Muscle layer of colon (tissue), 2 donors: ENCODE data around the gene GRIN1.
"Not testable (repeated sequence)": the region's sequence is repeated elsewhere in the genome, so short reads cannot be mapped to it uniquely, and the experiment has no call there.

Source experiments
- H3K27ac ChIP-seq: one replicate; pipeline ENCODE4 v1.7.0; 2013; ENCODE audit warnings: low read depth, mild to moderate bottlenecking, low read length, moderate library complexity
- H3K27me3 ChIP-seq, 2 donors: one replicate each; pipeline ENCODE4 v1.7.0; 2013; ENCODE audit warnings: low read length in 2 of 2, mild to moderate bottlenecking in 2 of 2; ENCODE audit not compliant: insufficient read depth in 2 of 2, control insufficient read depth in 1 of 2
- H3K36me3 ChIP-seq: one replicate; pipeline ENCODE4 v1.7.0; 2013; ENCODE audit warnings: mild to moderate bottlenecking, low read length; ENCODE audit not compliant: insufficient read depth
- H3K4me1 ChIP-seq: one replicate; pipeline ENCODE4 v1.7.0; 2013; ENCODE audit warnings: mild to moderate bottlenecking, low read length; ENCODE audit not compliant: insufficient read depth
- H3K4me3 ChIP-seq, 2 donors: one replicate each; pipeline ENCODE4 v1.7.0; 2013; ENCODE audit warnings: low read length in 2 of 2, low read depth in 1 of 2, mild to moderate bottlenecking in 1 of 2, moderate library complexity in 1 of 2
- H3K9ac ChIP-seq: one replicate; pipeline ENCODE4 v1.7.0; 2013; ENCODE audit warnings: low read length
- H3K9me3 ChIP-seq: one replicate; pipeline ENCODE4 v1.7.0; 2013; ENCODE audit warnings: mild to moderate bottlenecking, low read length
- donor health status: abdominal sarcoma.
- donor health status: Adenocarcinoma of cecum.

Gene GRIN1

GRCh38 chr9:137123952-137124462 lies 14.9 kb upstream of the GRIN1 start:
- H3K36me3 ChIP-seq, H3K9ac ChIP-seq, H3K4me1 ChIP-seq, H3K9me3 ChIP-seq, H3K27me3 ChIP-seq, H3K4me3 ChIP-seq, H3K27ac ChIP-seq: not testable (repeated sequence)

GRCh38 chr9:137126786-137127185 lies 12.2 kb upstream of the GRIN1 start:
- Histone ChIP-seq H3K27ac (no peak overlapping the region), H3K9ac (no peak overlapping the region), H3K36me3 (no peaks in the 10 kb centered on the region), H3K4me1 (peaks cover 9% of the 10 kb centered on the region), H3K9me3 (no peaks in the 10 kb centered on the region), H3K4me3 (no peak overlapping the region), H3K27me3 (peaks cover 0 to 13% of the 10 kb centered on the region in 2 donors)

- Histone ChIP-seq H3K9ac (no peak overlapping the region), H3K9me3 (no peaks in the 10 kb centered on the region), H3K27me3 (peaks cover 0 to 13% of the 10 kb centered on the region in 2 donors), H3K4me3 (no peak overlapping the region), H3K36me3 (no peaks in the 10 kb centered on the region), H3K27ac (no peak overlapping the region), H3K4me1 (peaks cover 9% of the 10 kb centered on the region)
Observed at GRCh38 chr9:137127301-137128157, 11.4 kb upstream of the GRIN1 start.

- no peaks in the 10 kb centered on the region for H3K9me3 ChIP-seq
- peaks cover 9% of the 10 kb centered on the region for H3K4me1 ChIP-seq
- no peak overlapping the region for H3K9ac ChIP-seq
- H3K27me3 ChIP-seq, result peaks cover 0 to 13% of the 10 kb centered on the region in 2 donors
- peak overlapping the region in 1 of 2 donors; percentile 63 for H3K4me3 ChIP-seq
- no peak overlapping the region for H3K27ac ChIP-seq
- H3K36me3 ChIP-seq, result no peaks in the 10 kb centered on the region
Observed at GRCh38 chr9:137128158-137128861, 10.6 kb upstream of the GRIN1 start.

GRCh38 chr9:137128862-137129455 lies 10.0 kb upstream of the GRIN1 start:
- Histone ChIP-seq H3K27me3 (peaks cover 0 to 13% of the 10 kb centered on the region in 2 donors), H3K36me3 (no peaks in the 10 kb centered on the region), H3K9ac (no peak overlapping the region), H3K4me1 (peaks cover 9% of the 10 kb centered on the region), H3K4me3 (peak overlapping the region; percentile 63 to 79), H3K9me3 (no peaks in the 10 kb centered on the region), H3K27ac (peak overlapping the region; percentile 66)

GRCh38 chr9:137129456-137130175 lies 9.3 kb upstream of the GRIN1 start:
- Histone ChIP-seq H3K9me3 (no peaks in the 10 kb centered on the region), H3K9ac (no peak overlapping the region)

GRCh38 chr9:137130176-137130755 lies 8.7 kb upstream of the GRIN1 start:
- peaks cover 0 to 13% of the 10 kb centered on the region in 2 donors for H3K27me3 ChIP-seq
- H3K4me3 ChIP-seq, result peak overlapping the region; percentile 63 to 79
- no peaks in the 10 kb centered on the region for H3K9me3 ChIP-seq
- no peaks in the 10 kb centered on the region for H3K36me3 ChIP-seq
- peaks cover 9% of the 10 kb centered on the region for H3K4me1 ChIP-seq
- H3K9ac ChIP-seq, result no peak overlapping the region
- no peak overlapping the region for H3K27ac ChIP-seq

More at GRCh38 chr9:137129456-137130175, 9.3 kb upstream of the GRIN1 start:
- peak overlapping the region; percentile 66 for H3K27ac ChIP-seq
- H3K4me3 ChIP-seq, result peak overlapping the region; percentile 63 to 79
- no peaks in the 10 kb centered on the region for H3K36me3 ChIP-seq
- H3K27me3 ChIP-seq, result peaks cover 0 to 13% of the 10 kb centered on the region in 2 donors
- H3K4me1 ChIP-seq, result peaks cover 9% of the 10 kb centered on the region

- Histone ChIP-seq H3K36me3 (no peaks in the 10 kb centered on the region), H3K27me3 (peaks cover 8 to 42% of the 10 kb centered on the region in 2 donors), H3K4me3 (no peak overlapping the region), H3K27ac (no peak overlapping the region), H3K9ac (no peak overlapping the region), H3K9me3 (no peaks in the 10 kb centered on the region), H3K4me1 (no peaks in the 10 kb centered on the region)
Observed at GRCh38 chr9:137134191-137134590, 4.8 kb upstream of the GRIN1 start.

- peaks cover 15 to 50% of the 10 kb centered on the region in 2 donors for H3K27me3 ChIP-seq
- H3K36me3 ChIP-seq, H3K9ac ChIP-seq, H3K4me1 ChIP-seq, H3K4me3 ChIP-seq, H3K27ac ChIP-seq, H3K9me3 ChIP-seq: not testable (repeated sequence)
Observed at GRCh38 chr9:137135154-137135553, 3.8 kb upstream of the GRIN1 start.

GRCh38 chr9:137136261-137136880 lies 2.6 kb upstream of the GRIN1 start:
- Histone ChIP-seq H3K36me3 (no peaks in the 10 kb centered on the region), H3K9me3 (no peaks in the 10 kb centered on the region), H3K4me3 (no peak overlapping the region), H3K9ac (no peak overlapping the region), H3K4me1 (no peaks in the 10 kb centered on the region), H3K27me3 (peaks cover 22 to 50% of the 10 kb centered on the region in 2 donors), H3K27ac (no peak overlapping the region)
